DOHH2 (cell line): ENCODE measurements around the gene NCF4.

ENCODE experiments used
- H3F3A ChIP-seq: fragments of 200-600 bp; sonication (generic), shearing (Covaris generic); 2 replicates; pipeline ENCODE4 v1.6.0; 2016; ENCODE audit warnings: antibody characterized with exemption, mild to moderate bottlenecking; ENCODE audit not compliant: control insufficient read depth, insufficient read depth
- H3K27ac ChIP-seq: fragments of 200-600 bp; sonication (generic); 2 replicates; pipeline ENCODE4 v1.5.1; 2014; ENCODE audit warnings: low read depth, mild to moderate bottlenecking, low read length, moderate library complexity
- H3K27me3 ChIP-seq: fragments of 200-600 bp; sonication (generic); 2 replicates; pipeline ENCODE4 v1.6.1; 2014; ENCODE audit warnings: mild to moderate bottlenecking, low read length, mixed read lengths; ENCODE audit not compliant: control insufficient read depth
- H3K36me3 ChIP-seq: fragments of 200-600 bp; sonication (generic); 2 replicates; pipeline ENCODE4 v1.6.1; 2014; ENCODE audit warnings: mild to moderate bottlenecking, low read length, moderate library complexity, mixed read lengths; ENCODE audit not compliant: control insufficient read depth
- H3K4me1 ChIP-seq: fragments of 200-600 bp; sonication (generic); 2 replicates; pipeline ENCODE4 v1.6.1; 2014; ENCODE audit warnings: mild to moderate bottlenecking, low read length, mixed read lengths; ENCODE audit not compliant: control insufficient read depth
- H3K4me2 ChIP-seq: fragments of 200-600 bp; sonication (generic); 2 replicates; pipeline ENCODE4 v1.6.0; 2014; ENCODE audit warnings: mild to moderate bottlenecking, low read length, moderate library complexity
- H3K4me3 ChIP-seq: fragments of 200-600 bp; sonication (generic); 2 replicates; pipeline ENCODE4 v1.5.1; 2014; ENCODE audit warnings: mild to moderate bottlenecking, low read length, mixed read lengths
- H3K79me2 ChIP-seq: fragments of 200-600 bp; sonication (generic); 2 replicates; pipeline ENCODE4 v1.6.1; 2014; ENCODE audit warnings: mild to moderate bottlenecking, low read length, mixed read lengths; ENCODE audit not compliant: control insufficient read depth
- H3K9me2 ChIP-seq: fragments of 200-600 bp; sonication (generic); replicated peaks from 2 replicates; pipeline ENCODE4 v1.6.1; 2014; ENCODE audit warnings: mild to moderate bottlenecking, low read length, mixed read lengths; ENCODE audit not compliant: control insufficient read depth
- H3K9me3 ChIP-seq: fragments of 200-600 bp; sonication (generic); 2 replicates; pipeline ENCODE4 v1.6.1; 2014; ENCODE audit warnings: antibody characterized with exemption, low read length, mixed read lengths; ENCODE audit not compliant: control insufficient read depth, insufficient read depth
- H4K20me1 ChIP-seq: fragments of 200-600 bp; sonication (generic); 2 replicates; pipeline ENCODE4 v1.6.0; 2014; ENCODE audit warnings: low read depth, mild to moderate bottlenecking, antibody characterized with exemption, low read length, moderate library complexity; ENCODE audit not compliant: control insufficient read depth, insufficient read depth
- EZH2phosphoT487 ChIP-seq: fragments of 200-600 bp; sonication (generic); IDR thresholded peaks from 2 replicates; pipeline ENCODE4 v1.6.1; 2017; ENCODE audit warnings: borderline replicate concordance, mild to moderate bottlenecking, antibody characterized with exemption, low read length, moderate library complexity, mixed read lengths
- TF ChIP-seq, protein P1 (sequence below): fragments of 200-600 bp; sonication (generic); IDR thresholded peaks from one replicate; pipeline ENCODE4 v1.5.1; 2014; ENCODE audit warnings: antibody characterized with exemption, mild to moderate bottlenecking, low read depth, low read length; ENCODE audit not compliant: poor library complexity, severe bottlenecking

The NCF4 gene

DNA sequence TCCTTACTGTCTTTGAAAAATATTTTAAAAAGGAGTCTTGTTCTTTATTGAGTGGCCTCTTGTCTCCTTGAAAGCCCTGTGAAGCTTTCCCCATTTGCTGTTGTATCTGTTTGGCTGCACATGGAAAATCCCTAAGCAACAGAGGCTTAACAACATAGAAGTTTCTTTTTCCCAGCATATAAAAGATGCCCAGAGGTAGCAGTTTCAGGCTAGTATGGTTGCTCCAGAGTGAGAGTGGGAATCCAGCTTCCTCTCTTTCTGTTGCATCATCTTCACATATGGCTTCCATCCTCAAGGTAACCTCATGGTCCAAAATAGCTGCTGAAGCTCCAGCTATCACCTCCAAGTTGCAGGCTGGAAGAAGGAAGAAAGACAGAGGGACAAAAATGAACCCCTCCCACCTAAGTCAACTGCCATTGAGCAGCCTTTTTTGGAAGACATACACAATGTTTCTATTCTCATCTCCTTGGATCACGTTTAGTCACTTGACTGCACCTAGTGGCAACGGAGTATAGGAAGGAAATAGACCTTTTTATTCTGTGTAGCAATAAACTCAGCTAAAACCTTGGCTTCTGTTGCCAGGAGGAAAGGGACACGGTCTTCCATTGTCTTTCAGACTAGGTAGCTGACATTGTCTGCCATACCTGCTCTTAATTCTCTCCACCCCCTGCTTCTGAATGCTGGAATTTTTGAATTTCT is 57.9 kb downstream of the NCF4 start:
- peaks cover 64% of the 10 kb centered on the region for H3K36me3 ChIP-seq
- no peaks in the 10 kb centered on the region for H3K9me2 ChIP-seq
- H3K27me3 ChIP-seq, result no peaks in the 10 kb centered on the region
- no peak overlapping the region for H3K4me3 ChIP-seq
- H3K27ac ChIP-seq, result no peak overlapping the region
- no peak for TF ChIP-seq EZH2phosphoT487
- TF ChIP-seq, protein P1, sequence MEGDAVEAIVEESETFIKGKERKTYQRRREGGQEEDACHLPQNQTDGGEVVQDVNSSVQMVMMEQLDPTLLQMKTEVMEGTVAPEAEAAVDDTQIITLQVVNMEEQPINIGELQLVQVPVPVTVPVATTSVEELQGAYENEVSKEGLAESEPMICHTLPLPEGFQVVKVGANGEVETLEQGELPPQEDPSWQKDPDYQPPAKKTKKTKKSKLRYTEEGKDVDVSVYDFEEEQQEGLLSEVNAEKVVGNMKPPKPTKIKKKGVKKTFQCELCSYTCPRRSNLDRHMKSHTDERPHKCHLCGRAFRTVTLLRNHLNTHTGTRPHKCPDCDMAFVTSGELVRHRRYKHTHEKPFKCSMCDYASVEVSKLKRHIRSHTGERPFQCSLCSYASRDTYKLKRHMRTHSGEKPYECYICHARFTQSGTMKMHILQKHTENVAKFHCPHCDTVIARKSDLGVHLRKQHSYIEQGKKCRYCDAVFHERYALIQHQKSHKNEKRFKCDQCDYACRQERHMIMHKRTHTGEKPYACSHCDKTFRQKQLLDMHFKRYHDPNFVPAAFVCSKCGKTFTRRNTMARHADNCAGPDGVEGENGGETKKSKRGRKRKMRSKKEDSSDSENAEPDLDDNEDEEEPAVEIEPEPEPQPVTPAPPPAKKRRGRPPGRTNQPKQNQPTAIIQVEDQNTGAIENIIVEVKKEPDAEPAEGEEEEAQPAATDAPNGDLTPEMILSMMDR, result no peak
- peaks cover 18% of the 10 kb centered on the region for H3F3A ChIP-seq
- H3K9me3 ChIP-seq, result no peaks in the 10 kb centered on the region
- H4K20me1 ChIP-seq, result peaks cover 8% of the 10 kb centered on the region; the same call in 1 of the 2 replicates
- H3K79me2 ChIP-seq, result peaks cover 84% of the 10 kb centered on the region
- peak overlapping the region; percentile 21; the same call in 1 of the 2 replicates for H3K4me2 ChIP-seq
- H3K4me1 ChIP-seq, result peaks cover 69% of the 10 kb centered on the region

DNA sequence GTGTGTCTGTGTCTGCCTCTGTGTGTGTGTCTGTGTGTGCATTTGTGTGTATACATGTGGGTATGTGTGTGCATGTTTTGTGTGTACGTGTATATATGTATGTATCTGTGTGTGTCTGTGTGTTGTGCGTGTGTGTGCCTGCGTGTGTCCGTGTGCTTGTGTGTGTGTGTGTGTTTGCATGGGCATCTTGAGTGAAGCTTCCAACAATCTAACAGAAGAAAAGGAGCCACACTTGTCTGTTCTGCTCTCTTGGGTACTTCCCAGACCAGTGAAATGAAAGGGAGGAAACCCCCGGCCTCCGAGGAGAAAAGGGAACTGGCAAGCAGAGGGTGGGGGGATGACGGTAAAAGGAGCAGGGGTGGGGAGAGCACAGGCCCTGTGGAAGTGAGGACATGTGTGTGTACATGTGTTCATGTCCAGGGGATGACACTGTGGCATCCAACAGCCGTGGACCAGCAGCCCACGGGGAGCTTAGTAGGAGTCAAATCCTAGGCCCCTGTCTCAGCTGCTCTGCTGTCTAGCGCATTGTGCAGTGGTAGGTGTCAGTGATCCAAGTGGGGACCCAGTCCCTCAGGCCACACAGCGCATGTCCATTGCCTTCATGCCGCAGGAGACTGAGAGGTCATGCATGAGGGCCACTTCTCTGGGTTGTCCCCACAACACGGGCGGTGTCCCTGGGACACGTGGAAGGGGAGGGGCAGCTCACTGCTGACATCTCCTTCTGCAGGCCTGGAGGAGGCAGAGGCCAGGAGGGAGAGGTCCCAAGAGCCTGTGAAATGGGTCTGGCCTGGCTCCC is 60.7 kb downstream of the NCF4 start:
- Histone ChIP-seq H3K27ac (no peak overlapping the region), H3K9me3 (no peaks in the 10 kb centered on the region), H3K27me3 (no peaks in the 10 kb centered on the region), H4K20me1 (peaks cover 8% of the 10 kb centered on the region; the same call in 1 of the 2 replicates), H3F3A (0 out of 2 replicates have a peak, but pooled peaks cover 3% of the 10 kb centered on the region), H3K4me1 (peaks cover 43% of the 10 kb centered on the region), H3K9me2 (no peaks in the 10 kb centered on the region), H3K4me3 (no peak overlapping the region), H3K36me3 (peaks cover 88% of the 10 kb centered on the region), H3K79me2 (peaks cover 57% of the 10 kb centered on the region), H3K4me2 (0 out of 2 replicates have a peak overlapping the region, but pooled peaks have one; percentile 6)
- no peak for TF ChIP-seq EZH2phosphoT487
- TF ChIP-seq, protein P1, result no peak

DNA sequence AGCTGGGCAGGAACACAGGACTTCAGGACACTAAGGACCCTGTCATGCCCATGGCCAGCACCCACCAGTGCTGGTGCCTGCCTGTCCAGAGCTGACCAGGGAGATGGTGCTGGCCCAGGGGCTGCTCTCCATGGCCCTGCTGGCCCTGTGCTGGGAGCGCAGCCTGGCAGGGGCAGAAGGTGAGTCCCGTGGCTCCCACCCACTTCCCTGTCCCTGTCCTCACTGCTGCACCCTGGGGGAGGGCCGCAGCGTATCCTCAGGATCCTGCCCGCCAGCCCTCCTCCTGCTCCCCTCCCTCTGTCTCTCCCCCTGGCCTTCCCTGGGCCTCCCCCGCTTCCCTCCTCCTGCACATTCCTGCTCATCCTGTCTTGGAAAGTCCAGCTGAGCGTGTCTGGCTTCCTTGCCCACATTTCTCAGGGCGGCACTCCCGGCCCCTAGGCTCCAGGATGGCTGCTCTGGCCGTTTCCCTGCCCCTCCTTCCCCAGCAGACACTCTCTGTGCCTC is 61.4 kb downstream of the NCF4 start:
- H4K20me1 ChIP-seq, result peaks cover 8% of the 10 kb centered on the region; the same call in 1 of the 2 replicates
- H3K27ac ChIP-seq, result no peak overlapping the region
- no peaks in the 10 kb centered on the region for H3K9me3 ChIP-seq
- TF ChIP-seq, protein P1, result no peak
- no peak for TF ChIP-seq EZH2phosphoT487
- peaks cover 88% of the 10 kb centered on the region for H3K36me3 ChIP-seq
- peaks cover 50% of the 10 kb centered on the region for H3K79me2 ChIP-seq
- H3K27me3 ChIP-seq, result no peaks in the 10 kb centered on the region
- H3K4me1 ChIP-seq, result peaks cover 37% of the 10 kb centered on the region
- no peak overlapping the region for H3K4me3 ChIP-seq
- 0 out of 2 replicates have a peak, but pooled peaks cover 3% of the 10 kb centered on the region for H3F3A ChIP-seq
- H3K4me2 ChIP-seq, result no peak overlapping the region
- no peaks in the 10 kb centered on the region for H3K9me2 ChIP-seq
